Prostate gland (tissue), 2 donors: ENCODE results near the gene IGHMBP2. TPM values are rescaled to one million over a fixed set of nuclear protein-coding genes. Genes with fewer than 3 reads are reported as not detected.

Experiments used
- DNase-seq: peaks from one replicate; pipeline ENCODE4 v3.0.0-alpha.2; 2019; ENCODE audit warnings: low spot score
- H3K27ac ChIP-seq, 2 donors: fragments of 200-600 bp; sonication (generic); 2 replicates each; pipeline ENCODE4 v1.5.1; 2017 to 2019
- H3K27me3 ChIP-seq: fragments of 200-600 bp; sonication (generic); replicated peaks from 2 replicates; pipeline ENCODE4 v1.5.1; 2019; ENCODE audit not compliant: insufficient read depth
- H3K36me3 ChIP-seq, 2 donors: fragments of 200-600 bp; sonication (generic); 1 replicate in 1 of 2; 2 replicates in 1 of 2; pipeline versions ENCODE4 v1.5.1 to v1.8.1; 2017 to 2019
- H3K4me1 ChIP-seq: fragments of 200-600 bp; sonication (generic); replicated peaks from 2 replicates; pipeline ENCODE4 v1.5.1; 2019
- H3K4me3 ChIP-seq, 2 donors: fragments of 200-600 bp; sonication (generic); 2 replicates each; pipeline ENCODE4 v1.5.1; 2017 to 2019
- H3K9me3 ChIP-seq: fragments of 200-600 bp; sonication (generic); 2 replicates; pipeline ENCODE4 v1.5.1; 2017
- CTCF ChIP-seq, 4 experiments: fragments of 200-600 bp in 2 of 4; fragments of 450-650 bp in 2 of 4; sonication (generic) in 2 of 4; IDR thresholded peaks; 1 replicate in 3 of 4; 2 replicates in 1 of 4; pipeline ENCODE4 v1.5.1; 2016 to 2019; ENCODE audit warnings: antibody characterized with exemption in 4 of 4, mild to moderate bottlenecking in 2 of 4, moderate library complexity in 2 of 4
- POLR2A ChIP-seq: fragments of 450-650 bp; IDR thresholded peaks from one replicate; pipeline ENCODE4 v1.6.1; 2016; ENCODE audit warnings: antibody characterized with exemption, mild to moderate bottlenecking
- POLR2AphosphoS5 ChIP-seq: sonication (generic); formaldehyde crosslinking; IDR thresholded peaks from one replicate; pipeline ENCODE4 v1.6.1; 2017; ENCODE audit warnings: antibody characterized with exemption
- WGBS: methylation state at CpG from one replicate; pipeline ENCODE4 v1.1.5; 2018; 5-methylcytosine and 5-hydroxymethylcytosine counted together
- intact Hi-C: fragments of 100-400 bp; cut with DNase I; formaldehyde crosslinking; loops from one replicate; pipeline ENCODE4 v1.14.2; 2022
- total RNA-seq, 2 donors: library from RNA; depleted of rRNA; stranded (reverse); fragments of >200 nt; gene quantifications; one replicate each; pipeline ENCODE4 v1.1.0, GENCODE V29; 2016

Gene IGHMBP2
- total RNA-seq, 2 donors from 2014 or later, result 17.3 to 34.0 TPM

DNA sequence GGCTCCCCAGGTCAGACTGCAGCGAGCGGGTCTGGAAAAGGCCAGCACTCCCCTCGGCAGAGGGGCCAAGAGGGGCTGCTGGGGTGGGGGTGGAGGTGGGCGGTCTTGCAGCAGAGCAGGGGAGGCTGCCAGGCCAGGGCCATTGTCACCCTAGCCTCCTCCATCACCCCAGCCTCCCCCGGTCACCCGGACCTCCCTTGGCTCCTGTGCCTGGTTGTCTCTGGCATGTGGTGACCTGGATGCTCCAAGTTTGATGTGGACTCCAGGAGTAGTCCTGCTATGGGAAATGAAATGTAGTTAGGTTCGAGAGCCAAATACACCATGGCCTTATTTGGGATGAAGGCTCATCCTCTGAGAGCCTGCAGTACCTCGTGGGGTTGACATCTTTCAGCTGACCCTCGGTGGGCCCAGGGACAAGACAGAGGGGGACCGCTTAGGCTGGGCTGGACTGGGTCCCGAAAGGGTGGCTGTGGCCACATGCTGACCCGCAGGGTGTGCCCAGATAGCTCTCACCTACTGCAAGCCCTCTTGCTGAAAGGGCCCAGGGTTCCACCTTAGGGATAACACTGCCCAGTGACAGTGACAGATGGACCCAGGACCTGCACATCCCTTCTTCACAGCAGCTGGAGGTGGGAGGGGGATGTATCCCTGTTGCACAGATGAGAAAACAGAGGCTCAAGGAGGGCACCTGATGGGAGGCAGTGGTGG is 53.0 kb downstream of the IGHMBP2 start:
- Histone ChIP-seq H3K27me3 (no peaks in the 10 kb centered on the region), H3K4me3 (no peak overlapping the region), H3K27ac (no peak overlapping the region), H3K4me1 (no peaks in the 10 kb centered on the region), H3K9me3 (no peaks in the 10 kb centered on the region), H3K36me3 (no peaks in the 10 kb centered on the region)
- intact Hi-C loops, result no loop called here
- TF ChIP-seq CTCF (IDR thresholded peaks at IDR 0.05), result no peak
- no peak for TF ChIP-seq POLR2AphosphoS5
- no peak for TF ChIP-seq POLR2A
- WGBS, result 63% methylated on average over 12 of the region's 12 CpGs
- DNase-seq, result no peak

GRCh38 chr11:68958211-68958610 is 54.5 kb downstream of the IGHMBP2 start:
- TF ChIP-seq CTCF (IDR thresholded peaks at IDR 0.05) (no peak), POLR2AphosphoS5 (no peak), POLR2A (no peak)
- H3K9me3 ChIP-seq, result no peaks in the 10 kb centered on the region
- H3K36me3 ChIP-seq, result no peaks in the 10 kb centered on the region
- no peaks in the 10 kb centered on the region for H3K4me1 ChIP-seq
- intact Hi-C loops, result no loop called here
- H3K27ac ChIP-seq, result no peak overlapping the region
- no peak for DNase-seq
- no peak overlapping the region for H3K4me3 ChIP-seq
- no peaks in the 10 kb centered on the region for H3K27me3 ChIP-seq
- WGBS, result 90% methylated on average over 9 of the region's 9 CpGs

DNA sequence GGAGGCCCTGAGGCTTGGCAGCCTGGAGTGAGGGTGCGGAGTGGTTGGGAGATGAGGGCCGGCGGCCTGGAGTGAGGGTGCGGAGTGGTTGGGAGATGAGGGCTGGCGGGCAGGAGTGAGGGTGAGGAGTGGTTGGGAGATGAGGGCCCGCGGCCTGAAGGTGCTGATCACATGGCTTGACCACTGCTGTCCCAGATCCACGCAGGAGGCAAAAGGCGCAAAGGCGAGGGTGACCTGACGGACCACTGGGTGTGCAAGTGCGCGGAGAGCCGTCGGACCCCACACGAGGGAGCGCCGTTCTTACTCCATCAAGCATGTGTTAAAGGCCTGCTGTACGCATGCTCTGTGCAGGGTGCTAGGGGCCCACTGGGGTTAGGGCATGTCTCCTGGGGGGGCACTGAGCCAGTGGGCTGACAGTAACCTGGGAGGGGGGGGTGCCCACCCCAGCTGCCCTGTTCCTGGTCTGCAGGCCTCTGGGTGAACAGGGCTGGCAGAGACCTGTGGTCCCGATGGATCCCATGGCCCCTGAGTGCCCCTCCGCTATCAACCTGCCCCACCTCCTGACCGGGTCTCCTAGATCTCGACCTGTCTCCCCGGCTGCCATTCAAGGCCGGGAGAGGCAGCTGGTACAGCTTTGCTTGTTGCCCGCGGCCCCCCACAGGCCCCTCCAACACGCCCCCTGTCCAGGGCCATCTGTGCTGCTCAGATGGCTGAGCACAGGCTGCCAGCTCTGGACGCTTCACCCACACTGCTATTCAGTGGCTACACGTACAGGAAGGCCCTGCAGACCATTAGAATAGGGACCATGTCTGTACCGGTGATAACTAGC is 56.0 kb downstream of the IGHMBP2 start:
- Histone ChIP-seq H3K4me1 (no peaks in the 10 kb centered on the region), H3K27me3 (no peaks in the 10 kb centered on the region), H3K9me3 (no peaks in the 10 kb centered on the region), H3K36me3 (no peaks in the 10 kb centered on the region), H3K27ac (no peak overlapping the region), H3K4me3 (no peak overlapping the region)
- intact Hi-C loops, result no loop called here
- no peak for DNase-seq
- 94% methylated on average over 30 of the region's 31 CpGs for WGBS
- no peak for TF ChIP-seq CTCF (IDR thresholded peaks at IDR 0.05)
- no peak for TF ChIP-seq POLR2A
- no peak for TF ChIP-seq POLR2AphosphoS5

DNA sequence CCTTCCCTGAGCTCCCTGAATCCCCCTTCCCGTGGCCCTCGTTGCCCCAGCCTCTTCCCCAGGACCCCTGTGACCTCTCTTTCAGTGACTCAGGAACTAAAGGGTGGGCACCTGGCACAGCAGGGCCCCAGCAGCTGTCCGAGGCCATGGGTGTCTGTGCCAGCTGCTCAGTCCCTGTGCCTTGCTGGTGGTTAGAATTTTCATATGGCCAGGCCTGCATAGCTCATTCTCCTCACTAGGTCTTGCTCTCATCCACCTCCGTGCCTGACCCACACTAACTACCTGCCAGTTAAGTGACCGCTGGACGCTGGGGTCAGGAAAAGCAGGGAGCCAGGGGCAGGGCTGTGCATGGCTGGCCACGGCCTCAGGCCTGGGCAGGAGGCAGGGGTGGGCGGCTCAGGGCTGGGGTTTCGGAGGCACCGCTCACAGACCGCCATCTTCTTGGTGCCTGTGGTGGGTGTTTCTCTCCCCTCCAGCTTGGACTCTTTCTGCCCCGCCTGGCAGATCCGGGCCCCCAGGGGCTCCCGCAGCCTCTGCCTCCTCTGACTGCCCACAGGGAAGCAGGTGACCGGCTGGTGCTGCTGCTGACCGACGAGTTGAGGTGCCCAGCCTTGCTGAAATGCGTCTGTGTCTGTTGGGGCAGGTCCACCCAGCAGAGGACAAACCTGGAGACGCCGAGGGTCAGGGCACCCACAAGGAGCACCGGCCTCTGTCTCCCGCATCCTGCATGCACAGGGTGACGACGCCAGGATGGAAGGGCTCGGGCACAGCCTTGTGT is 56.8 kb downstream of the IGHMBP2 start:
- H3K27me3 ChIP-seq, result no peaks in the 10 kb centered on the region
- no peak overlapping the region for H3K4me3 ChIP-seq
- intact Hi-C loops, result no loop called here
- H3K9me3 ChIP-seq, result no peaks in the 10 kb centered on the region
- H3K36me3 ChIP-seq, result no peaks in the 10 kb centered on the region
- no peak for DNase-seq
- WGBS, result 89% methylated on average over 25 of the region's 25 CpGs
- TF ChIP-seq POLR2A (no peak), POLR2AphosphoS5 (no peak), CTCF (IDR thresholded peaks at IDR 0.05) (no peak)
- H3K4me1 ChIP-seq, result no peaks in the 10 kb centered on the region
- no peak overlapping the region for H3K27ac ChIP-seq
